CD1c-positive myeloid dendritic cell (primary cell): ENCODE data around the gene FMO3.

ENCODE experiments used
- DNase-seq: peaks from one replicate; pipeline ENCODE4 v3.0.0-alpha.2; 2016; ENCODE audit errors: extremely low spot score

FMO3 gene

GRCh38 chr1:171116676-171117075 lies 26.0 kb downstream of the FMO3 start:
- DNase-seq, result no peak

GRCh38 chr1:171117085-171117484 lies 26.4 kb downstream of the FMO3 start:
- no peak for DNase-seq

GRCh38 chr1:171119648-171120047 lies 28.9 kb downstream of the FMO3 start:
- DNase-seq, result no peak

- no peak for DNase-seq
Measured at GRCh38 chr1:171122299-171122698, 31.6 kb downstream of the FMO3 start.

- DNase-seq, result no peak
Measured at GRCh38 chr1:171122893-171123292, 32.2 kb downstream of the FMO3 start.

GRCh38 chr1:171126504-171126903 lies 35.8 kb downstream of the FMO3 start:
- DNase-seq, result no peak

DNA sequence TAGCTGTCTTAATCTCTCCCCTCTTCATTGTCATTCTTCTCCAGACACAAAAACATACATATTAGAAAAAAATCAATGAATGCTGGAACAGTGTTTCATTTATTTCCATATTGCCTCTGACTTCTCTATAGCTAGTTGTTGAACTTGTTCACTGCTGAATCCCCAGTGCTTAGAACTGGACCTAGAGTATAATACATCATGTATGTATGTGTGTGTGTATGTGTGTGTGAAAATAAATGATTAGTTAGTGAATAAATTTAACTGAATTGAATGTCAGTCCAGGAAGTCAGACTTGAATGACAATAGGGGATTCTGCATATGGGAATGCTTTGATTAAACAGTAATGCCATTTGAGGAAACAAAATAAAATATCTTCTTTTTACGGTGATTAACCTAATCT lies 36.4 kb downstream of the FMO3 start:
- DNase-seq, result no peak

DNA sequence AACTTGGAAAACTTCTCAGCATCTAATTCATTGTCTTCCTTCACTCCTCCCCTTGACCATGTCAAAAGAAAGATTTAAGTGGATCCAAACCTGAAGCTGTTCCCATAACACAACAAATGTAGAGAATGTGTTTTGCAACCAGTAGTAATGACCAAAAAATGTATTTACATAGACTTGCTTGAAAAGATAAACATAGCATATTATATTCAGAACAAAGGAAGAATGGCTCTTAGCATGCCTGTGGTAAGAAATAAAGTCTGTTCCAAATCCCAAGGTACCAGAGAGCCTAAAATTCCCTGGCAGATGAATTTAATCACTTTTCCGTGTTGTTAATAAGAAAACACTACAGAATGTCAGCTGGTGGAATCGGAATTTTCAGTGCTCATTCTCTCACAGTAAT lies 36.8 kb downstream of the FMO3 start:
- no peak for DNase-seq

- DNase-seq, result no peak
Measured at GRCh38 chr1:171128463-171128862, 37.8 kb downstream of the FMO3 start.

DNA sequence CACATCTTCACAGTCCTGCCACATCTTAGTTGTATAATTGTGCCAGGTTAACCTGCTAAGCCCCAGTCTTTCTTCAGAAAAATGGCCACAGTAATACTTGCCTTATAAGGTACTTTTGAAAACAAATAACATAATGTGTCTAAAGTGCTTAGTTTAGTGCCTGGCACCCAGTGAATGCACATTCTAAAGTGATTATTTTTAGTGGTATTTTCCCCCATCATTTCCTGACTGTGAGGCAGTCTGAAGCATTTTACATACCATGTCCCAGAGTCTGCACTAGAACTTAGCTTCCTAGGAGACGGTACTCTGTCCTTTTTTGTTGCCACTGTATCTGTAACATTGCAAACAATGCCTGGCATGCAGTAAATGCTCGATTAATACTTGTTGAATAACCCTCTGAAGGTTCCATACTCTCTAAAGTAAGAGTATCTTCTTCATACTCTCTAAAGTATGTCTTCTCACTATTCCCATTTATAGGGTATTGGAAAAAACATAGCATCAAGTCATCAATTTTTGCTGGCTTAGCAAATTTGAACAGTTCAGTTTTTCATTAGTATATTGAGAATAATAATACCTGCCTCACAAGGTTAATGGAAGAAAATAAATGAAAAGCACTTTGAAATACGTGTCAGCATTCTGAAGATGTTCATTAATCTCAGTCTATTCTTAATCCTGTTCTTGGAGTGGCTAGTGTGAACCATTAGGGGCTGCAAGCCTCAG lies 43.7 kb downstream of the FMO3 start:
- no peak for DNase-seq

DNA sequence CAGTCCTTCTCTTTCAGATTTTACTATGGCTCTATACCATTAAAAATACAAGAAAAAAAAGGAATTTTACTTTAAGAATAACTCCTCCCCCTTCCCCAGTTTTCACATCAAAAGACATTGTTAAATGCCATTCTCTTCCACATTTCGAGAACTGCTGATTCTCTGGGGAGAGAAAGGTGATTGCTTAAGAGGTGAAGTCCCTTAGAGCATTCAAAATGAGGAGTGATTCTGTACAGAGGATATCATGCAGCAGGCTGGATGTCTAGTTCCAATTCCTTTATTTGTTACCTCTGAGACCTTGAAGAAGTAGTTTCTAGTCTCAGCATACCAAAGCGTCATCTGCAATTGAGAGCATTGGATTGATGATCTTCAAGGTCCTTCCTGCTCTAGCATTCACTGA lies 46.9 kb downstream of the FMO3 start:
- no peak for DNase-seq

DNA sequence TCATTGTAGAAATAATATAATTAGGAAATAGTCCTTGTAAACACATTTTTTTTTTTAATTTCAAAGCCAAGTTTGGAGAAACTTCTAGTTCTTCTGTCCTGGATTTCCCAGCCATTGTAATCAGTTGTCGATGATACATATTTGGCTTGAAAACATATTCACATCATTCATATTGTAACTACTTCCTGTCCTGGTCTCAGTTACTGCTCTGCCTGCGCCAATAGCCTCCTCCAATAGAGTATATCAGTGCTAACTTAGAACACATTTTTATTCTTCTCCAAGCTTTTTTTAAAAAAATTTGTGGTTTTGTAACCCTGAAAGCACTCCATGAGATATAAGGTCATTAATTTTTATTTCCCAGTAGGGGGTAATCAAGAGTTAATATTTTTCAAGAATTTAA lies 48.3 kb downstream of the FMO3 start:
- DNase-seq, result no peak

GRCh38 chr1:171139890-171140289 lies 49.2 kb downstream of the FMO3 start:
- no peak for DNase-seq

DNA sequence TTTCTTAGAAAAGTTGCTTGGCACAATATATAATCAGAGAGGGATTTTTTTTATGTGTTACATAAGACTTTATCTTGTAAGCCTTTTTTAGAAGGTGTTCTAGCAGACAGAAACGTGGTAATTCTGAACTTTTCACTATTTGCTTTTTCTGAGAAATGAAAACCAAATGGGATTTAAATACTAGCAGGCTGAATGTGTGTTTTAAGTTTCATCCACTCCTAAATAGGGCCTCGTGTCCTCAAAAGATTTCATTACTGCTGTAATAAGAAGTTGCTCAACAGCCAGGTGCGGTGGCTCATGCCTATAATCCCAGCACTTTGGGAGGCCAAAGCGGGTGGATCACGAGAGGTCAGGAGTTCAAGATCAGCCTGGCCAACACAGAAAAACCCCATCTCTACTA lies 49.7 kb downstream of the FMO3 start:
- DNase-seq, result no peak

- no peak for DNase-seq
Measured at GRCh38 chr1:171140956-171141687, 50.4 kb downstream of the FMO3 start.

DNA sequence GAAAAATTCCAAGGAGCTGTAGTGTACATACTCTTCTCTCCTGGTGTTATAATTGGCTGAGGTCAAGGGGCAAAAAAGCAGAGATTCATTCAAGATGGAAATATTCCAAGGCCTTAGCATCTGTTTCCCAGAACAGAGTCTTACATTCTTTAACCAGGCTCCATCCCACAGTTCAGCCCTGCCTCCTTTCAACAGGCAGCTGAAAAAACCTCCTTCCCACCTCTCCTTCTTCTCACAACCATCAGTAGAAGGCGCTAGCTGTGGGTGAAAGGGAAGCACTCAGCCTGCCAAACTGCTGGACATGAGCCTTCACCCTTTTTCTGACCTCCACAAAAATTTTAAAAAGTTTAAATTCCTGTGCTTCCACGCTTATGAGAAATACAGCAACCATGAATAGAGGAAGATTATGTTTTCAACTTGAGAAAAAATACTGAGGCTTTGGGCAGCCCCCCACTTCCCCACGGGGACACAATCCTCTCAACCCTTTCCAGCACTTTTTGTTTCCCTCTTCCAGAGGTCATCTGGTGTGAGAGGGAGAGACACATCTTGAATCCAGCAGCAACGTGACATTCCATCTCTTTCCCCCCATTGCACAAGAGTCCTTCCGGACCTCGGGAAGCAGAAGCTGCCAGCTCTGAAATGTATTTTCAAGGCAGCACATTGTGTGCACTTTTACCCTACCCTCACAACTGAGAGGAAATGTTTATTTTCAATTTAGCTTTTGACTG lies 51.1 kb downstream of the FMO3 start:
- no peak for DNase-seq

GRCh38 chr1:171142416-171143385 lies 52.0 kb downstream of the FMO3 start:
- no peak for DNase-seq

DNA sequence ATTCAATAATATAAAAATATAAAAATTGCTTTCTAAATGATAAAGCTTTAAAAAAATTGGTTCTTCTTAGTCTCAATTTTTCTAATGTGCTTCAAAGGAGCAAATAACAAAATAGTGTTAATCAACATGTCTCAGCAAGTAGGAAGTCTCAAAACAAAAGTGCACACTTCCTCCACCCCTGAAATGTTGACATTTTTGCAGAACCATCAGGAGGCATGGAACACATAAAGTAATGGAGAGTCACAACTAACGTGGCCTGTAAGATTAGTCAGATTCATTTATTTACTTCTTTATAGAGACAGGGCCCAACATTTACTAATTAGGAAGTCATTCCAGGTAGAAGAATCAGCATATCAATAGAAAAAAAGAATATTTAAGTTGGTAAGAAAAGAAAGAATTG lies 59.5 kb downstream of the FMO3 start:
- no peak for DNase-seq

DNA sequence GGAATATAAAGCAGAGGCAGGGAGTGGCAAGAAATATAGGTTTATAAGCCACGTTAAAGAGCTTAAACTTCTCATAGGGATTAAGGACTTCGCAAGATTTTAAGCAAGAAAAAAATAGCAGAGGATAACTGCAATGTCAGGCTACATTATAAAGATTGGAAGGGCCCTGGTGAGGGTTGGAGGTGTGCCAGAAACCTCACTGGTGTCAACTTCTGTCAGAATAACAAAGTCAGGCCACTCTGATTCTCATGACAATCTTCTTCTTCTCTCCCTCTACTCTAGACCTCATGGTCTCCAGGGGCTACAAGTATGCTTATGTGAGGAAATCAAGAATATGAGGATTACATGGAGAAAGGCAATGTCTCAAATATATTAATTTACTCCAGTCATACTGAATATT lies 61.8 kb downstream of the FMO3 start:
- no peak for DNase-seq

- no peak for DNase-seq
Measured at GRCh38 chr1:171155484-171155883, 64.8 kb downstream of the FMO3 start.

DNA sequence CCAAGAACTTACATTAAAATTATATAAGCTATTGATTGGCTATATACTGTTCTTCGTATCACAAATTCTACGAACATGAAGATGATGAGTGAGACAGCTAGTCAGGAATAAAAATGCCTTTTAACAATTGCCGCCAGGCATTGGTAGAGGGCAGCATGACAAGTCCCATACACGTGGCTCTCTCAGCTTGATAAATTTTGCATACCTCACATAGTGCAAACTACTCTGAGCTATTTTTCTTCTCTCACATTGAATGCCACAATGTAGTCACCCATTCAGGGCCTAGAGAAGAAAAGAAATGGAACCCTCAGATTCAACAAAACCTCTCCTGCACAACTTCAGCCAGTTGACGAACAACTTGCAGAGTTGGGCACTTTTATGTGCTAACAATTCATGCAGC lies 67.4 kb downstream of the FMO3 start:
- DNase-seq, result no peak

DNA sequence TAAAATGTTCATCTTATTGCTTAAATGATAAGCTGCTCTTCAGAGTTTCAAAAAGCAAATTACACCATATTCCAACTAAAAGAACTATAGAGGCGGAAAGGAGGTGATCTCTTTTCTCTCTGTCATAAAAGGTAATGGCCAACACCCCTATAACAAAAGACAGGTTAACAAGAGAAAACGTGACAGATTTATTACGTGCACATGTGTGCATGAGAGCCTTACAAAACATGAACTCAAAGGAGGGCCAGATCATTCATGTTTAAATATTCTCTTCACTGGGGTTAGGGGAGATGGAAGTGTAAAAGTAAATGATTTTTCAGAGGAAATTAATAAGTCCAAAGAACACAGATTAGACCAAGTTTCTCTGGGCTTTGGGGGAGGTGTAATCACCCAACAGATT lies 67.8 kb downstream of the FMO3 start:
- DNase-seq, result no peak
